ENCODE results near the gene ELOVL6. TPM values are rescaled to one million over a fixed set of nuclear protein-coding genes. Genes with fewer than 3 reads are reported as not detected.

ELOVL6 gene
- total and polyA plus RNA-seq, 9 of the 15 experiments (the other 6 are each of a cell fraction or from before 2014, with no cell fraction given) = 18.3 to 82.6 (median 46.0) TPM

- TF ChIP-seq MEF2D (tag; conservative IDR thresholded peaks at IDR 0.05; ENCODE audit: low read depth) (no peak), SMAD1 (IDR thresholded peaks at IDR 0.05; ENCODE audit: low read depth, low read length, partially characterized antibody) (no peak), TRIM28 (IDR thresholded peaks at IDR 0.05) (no peak), TOE1 (IDR thresholded peaks at IDR 0.05; ENCODE audit: borderline replicate concordance) (no peak), TOE1 (CRISPR knock-in tag; IDR thresholded peaks at IDR 0.05; ENCODE audit: borderline replicate concordance, low read depth) (no peak), ZBTB34 (CRISPR knock-in tag; IDR thresholded peaks at IDR 0.05) (no peak), ZBTB1 (CRISPR knock-in tag; IDR thresholded peaks at IDR 0.05; ENCODE audit: borderline replicate concordance, low read depth) (no peak), SP1 (CRISPR knock-in tag; IDR thresholded peaks at IDR 0.05) (no peak), KLF16 (IDR thresholded peaks at IDR 0.05) (no peak), NR2F6 (CRISPR knock-in tag; IDR thresholded peaks at IDR 0.05) (no peak), CHD4 (IDR thresholded peaks at IDR 0.05; ENCODE audit: insufficient read depth, insufficient replicate concordance, low read depth, low read length, poor library complexity, severe bottlenecking) (no peak), ZBED1 (IDR thresholded peaks at IDR 0.05) (no peak), RCOR1 (IDR thresholded peaks at IDR 0.05; ENCODE audit: borderline replicate concordance in 1 of 2, low read depth in 2 of 2, low read length in 2 of 2) (0 out of 4 replicates have a peak, but pooled peaks of 1 of the 2 experiments have one; percentile 5), EWSR1 (IDR thresholded peaks at IDR 0.05; ENCODE audit: borderline replicate concordance, low read depth, partially characterized antibody) (no peak), BHLHE40 (IDR thresholded peaks at IDR 0.05; ENCODE audit: low read length) (no peak), ZNF445 (CRISPR knock-in tag; IDR thresholded peaks at IDR 0.05; ENCODE audit: low read depth) (no peak), ZNF133 (CRISPR knock-in tag; IDR thresholded peaks at IDR 0.05) (no peak), ZNF436 (CRISPR knock-in tag; IDR thresholded peaks at IDR 0.05) (no peak), ARID2 (IDR thresholded peaks at IDR 0.05) (no peak), NFE2L1 (tag; IDR thresholded peaks at IDR 0.05; ENCODE audit: borderline replicate concordance, low read depth) (no peak), ZBTB9 (CRISPR knock-in tag; IDR thresholded peaks at IDR 0.05) (no peak), SPI1 (IDR thresholded peaks at IDR 0.05; ENCODE audit: borderline replicate concordance, low read depth, low read length) (peak; percentile 71), SMARCA4 (IDR thresholded peaks at IDR 0.05) (peak; percentile 67), U2AF1 (optimal IDR thresholded peaks at IDR 0.05; ENCODE audit: low read depth, low read length) (no peak), FOXK2 (conservative IDR thresholded peaks at IDR 0.05 in 1 of 2, IDR thresholded peaks at IDR 0.05 in 1 of 2; ENCODE audit: low read depth in 2 of 2) (0 out of 4 replicates have a peak, but pooled peaks of 1 of the 2 experiments have one; percentile 19), HBP1 (CRISPR knock-in tag; IDR thresholded peaks at IDR 0.05) (no peak), TGIF2 (CRISPR knock-in tag; IDR thresholded peaks at IDR 0.05) (no peak)
These were observed 33.5 kb upstream of the ELOVL6 start (continued) for GRCh38 chr4:110231869-110232268.
